Stimulated activated naive CD8-positive, alpha-beta T cell treated with anti-CD3 and anti-CD28 coated beads, Interleukin-15, Interleukin-2, amounts not matched to agents 100 U/mL and 50 U/mL, for 24 hours (primary cell): ENCODE measurements around the gene CDH8.
"Not testable (repeated sequence)": the region's sequence is repeated elsewhere in the genome, so short reads cannot be mapped to it uniquely, and the experiment has no call there.

Experiments
- ATAC-seq: fragments of 150-1000 bp; cut with Tn5 transposase; one replicate; pipeline ENCODE4 v1.10.0; 2021
- DNase-seq: peaks from one replicate; pipeline ENCODE4 v3.0.0; 2021

The CDH8 gene

GRCh38 chr16:61934601-61935000, 101.6 kb downstream of the CDH8 start:
- no peak for DNase-seq
- ATAC-seq, result no peak

- DNase-seq (no peak), ATAC-seq (no peak)
These were observed 106.5 kb downstream of the CDH8 start for GRCh38 chr16:61929776-61930175.

GRCh38 chr16:61926766-61927165, 109.5 kb downstream of the CDH8 start:
- DNase-seq (no peak), ATAC-seq (no peak)

- ATAC-seq (no peak), DNase-seq (no peak)
These were observed 112.6 kb downstream of the CDH8 start for GRCh38 chr16:61923629-61924028.

- DNase-seq (no peak), ATAC-seq (no peak)
These were observed 114.9 kb downstream of the CDH8 start for GRCh38 chr16:61921373-61921772.

- not testable (repeated sequence) for ATAC-seq, DNase-seq
These were observed 118.1 kb downstream of the CDH8 start for GRCh38 chr16:61917865-61918826.

- ATAC-seq (no peak), DNase-seq (no peak)
These were observed 120.7 kb downstream of the CDH8 start for GRCh38 chr16:61915569-61915968.

- ATAC-seq, result no peak
- no peak for DNase-seq
These were observed 127.2 kb downstream of the CDH8 start for GRCh38 chr16:61909074-61909473.

- DNase-seq (no peak), ATAC-seq (no peak)
These were observed 127.8 kb downstream of the CDH8 start for GRCh38 chr16:61908426-61908825.

- no peak for ATAC-seq
- DNase-seq, result no peak
These were observed 134.5 kb downstream of the CDH8 start for GRCh38 chr16:61901689-61902088.

GRCh38 chr16:61900482-61900881, 135.8 kb downstream of the CDH8 start:
- no peak for ATAC-seq

GRCh38 chr16:61897657-61898056, 138.6 kb downstream of the CDH8 start:
- no peak for DNase-seq
- ATAC-seq, result no peak

More at GRCh38 chr16:61900482-61900881, 135.8 kb downstream of the CDH8 start:
- DNase-seq, result no peak

GRCh38 chr16:61892531-61892930, 143.7 kb downstream of the CDH8 start:
- no peak for ATAC-seq
- no peak for DNase-seq

GRCh38 chr16:61891460-61891859, 144.8 kb downstream of the CDH8 start:
- no peak for ATAC-seq
- no peak for DNase-seq

- DNase-seq, result no peak
- ATAC-seq, result no peak
These were observed 145.9 kb downstream of the CDH8 start for GRCh38 chr16:61890386-61890785.

- DNase-seq (no peak), ATAC-seq (no peak)
These were observed 148.3 kb downstream of the CDH8 start for GRCh38 chr16:61887903-61888302.

GRCh38 chr16:61885343-61885742, 150.9 kb downstream of the CDH8 start:
- no peak for ATAC-seq
- no peak for DNase-seq

GRCh38 chr16:61879306-61879705, 156.9 kb downstream of the CDH8 start:
- ATAC-seq, result no peak

GRCh38 chr16:61877436-61877835, 158.8 kb downstream of the CDH8 start:
- DNase-seq (no peak), ATAC-seq (no peak)

More at GRCh38 chr16:61879306-61879705, 156.9 kb downstream of the CDH8 start:
- no peak for DNase-seq

GRCh38 chr16:61872778-61873119, 163.5 kb downstream of the CDH8 start:
- ATAC-seq (no peak), DNase-seq (no peak)

- no peak for DNase-seq
- no peak for ATAC-seq
These were observed 164.1 kb downstream of the CDH8 start for GRCh38 chr16:61871837-61872777.

- ATAC-seq (no peak), DNase-seq (no peak)
These were observed 173.8 kb downstream of the CDH8 start for GRCh38 chr16:61862221-61863155.
